GM23248 (cell line): Measurements from ENCODE around the gene ABL1.

Experiments
- EZH2 ChIP-seq: fragments of 200-600 bp; sonication (generic); IDR thresholded peaks from 2 replicates; pipeline ENCODE4 v1.6.1; 2018; ENCODE audit warnings: antibody characterized with exemption, mild to moderate bottlenecking; ENCODE audit not compliant: insufficient read depth, poor library complexity, severe bottlenecking
- EZH2phosphoT487 ChIP-seq: fragments of 200-600 bp; sonication (generic); IDR thresholded peaks from 2 replicates; pipeline ENCODE4 v1.6.1; 2018; ENCODE audit warnings: antibody characterized with exemption, moderate library complexity, mild to moderate bottlenecking, low read depth; ENCODE audit not compliant: insufficient read depth

- TF ChIP-seq EZH2 (no peak), EZH2phosphoT487 (no peak)
These were observed 10.9 kb downstream of the ABL1 start for GRCh38 chr9:130845901-130846481.
